SK-N-SH (cell line): ENCODE results near the gene KCNF1. TPM values are rescaled to one million over a fixed set of nuclear protein-coding genes. Genes with fewer than 3 reads are reported as not detected.

Source experiments
- CTCF ChIA-PET: fragments of 300-600, 350-600 bp; formaldehyde crosslinking; extraction: SDS; loops from one replicate; lab custom pipeline; 2021; lab: Yijun Ruan, JAX
- POLR2A ChIA-PET: fragments of 350-600 bp; sonication (Branson Sonifier 250); formaldehyde crosslinking; extraction: SDS; loops from one replicate; lab custom pipeline; 2020; ENCODE audit warnings: antibody characterized with exemption, inconsistent platforms; lab: Yijun Ruan, JAX
- DNase-seq: peaks from one replicate; pipeline ENCODE4 v3.0.0; 2012
- H2AFZ ChIP-seq: fragments of 200-600 bp; sonication (generic); 2 replicates; pipeline ENCODE4 v1.8.1; 2016; ENCODE audit warnings: antibody characterized with exemption, mild to moderate bottlenecking, low read depth
- H3F3A ChIP-seq: fragments of 200-600 bp; sonication (generic); replicated peaks from 2 replicates; pipeline ENCODE3; 2016; ENCODE audit warnings: antibody characterized with exemption, mild to moderate bottlenecking; ENCODE audit not compliant: insufficient read depth
- H3K27ac ChIP-seq, 2 experiments: fragments of 200-500 bp in 1 of 2; fragments of 200-600 bp in 1 of 2; sonication (Bioruptor generic) in 1 of 2; sonication (generic), shearing (Covaris generic) in 1 of 2; 2 replicates each; pipeline versions ENCODE4 v1.5.1 to v1.6.1; 2014 to 2016; ENCODE audit warnings: low read depth in 2 of 2, inconsistent platforms in 1 of 2, low read length in 1 of 2, mild to moderate bottlenecking in 1 of 2, mixed read lengths in 1 of 2
- H3K27me3 ChIP-seq: fragments of 200-600 bp; sonication (generic), shearing (Covaris generic); 2 replicates; pipeline ENCODE4 v1.6.1; 2016; ENCODE audit warnings: mixed run types; ENCODE audit not compliant: insufficient read depth
- H3K36me3 ChIP-seq, 2 experiments: fragments of 200-500 bp in 1 of 2; fragments of 200-600 bp in 1 of 2; sonication (Bioruptor generic) in 1 of 2; sonication (generic) in 1 of 2; replicated peaks in 1 of 2; 2 replicates each; pipeline versions ENCODE3 to v1.5.1; 2014 to 2016; ENCODE audit warnings: low read length in 1 of 2, mild to moderate bottlenecking in 1 of 2; ENCODE audit not compliant: insufficient read depth in 2 of 2, control insufficient read depth in 1 of 2
- H3K4me1 ChIP-seq, 2 experiments: fragments of 200-500 bp in 1 of 2; fragments of 200-600 bp in 1 of 2; sonication (Bioruptor generic) in 1 of 2; sonication (generic), shearing (Covaris generic) in 1 of 2; 2 replicates each; pipeline versions ENCODE4 v1.5.1 to v1.6.1; 2014 to 2016; ENCODE audit warnings: low read depth in 1 of 2, low read length in 1 of 2, mixed run types in 1 of 2; ENCODE audit not compliant: insufficient read depth in 2 of 2, control insufficient read depth in 1 of 2
- H3K4me2 ChIP-seq: fragments of 200-600 bp; sonication (generic), shearing (Covaris generic); 2 replicates; pipeline ENCODE4 v1.6.1; 2017; ENCODE audit warnings: mixed run types
- H3K4me3 ChIP-seq, 2 experiments: fragments of 200-500 bp in 1 of 2; fragments of 200-600 bp in 1 of 2; sonication (Bioruptor generic) in 1 of 2; sonication (generic), shearing (Covaris generic) in 1 of 2; 2 replicates each; pipeline versions ENCODE4 v1.5.1 to v1.8.1; 2014 to 2016; ENCODE audit warnings: low read depth in 2 of 2, inconsistent platforms in 1 of 2, low read length in 1 of 2, mild to moderate bottlenecking in 1 of 2, mixed read lengths in 1 of 2, moderate library complexity in 1 of 2
- H3K79me2 ChIP-seq: fragments of 200-600 bp; sonication (generic); 2 replicates; pipeline ENCODE4 v1.8.1; 2017; ENCODE audit warnings: mild to moderate bottlenecking; ENCODE audit not compliant: insufficient read depth
- H3K9ac ChIP-seq: fragments of 200-600 bp; sonication (generic); 2 replicates; pipeline ENCODE4 v1.6.1; 2017; ENCODE audit warnings: mixed run types
- H3K9me2 ChIP-seq: fragments of 200-600 bp; sonication (generic); 2 replicates; pipeline ENCODE4 v1.6.1; 2017; ENCODE audit warnings: mixed run types
- H3K9me3 ChIP-seq: fragments of 200-600 bp; sonication (generic); 2 replicates; pipeline ENCODE4 v1.6.1; 2017; ENCODE audit warnings: mixed run types, mild to moderate bottlenecking, moderate library complexity
- H4K20me1 ChIP-seq: fragments of 200-600 bp; sonication (generic); 2 replicates; pipeline ENCODE4 v1.6.1; 2017; ENCODE audit warnings: mild to moderate bottlenecking, mixed run types; ENCODE audit not compliant: insufficient read depth
- EP300 ChIP-seq, 2 experiments: IDR thresholded peaks; 2 replicates each; pipeline versions ENCODE4 v1.4.0 to v1.6.1; 2012; ENCODE audit warnings: borderline replicate concordance in 1 of 2, low read depth in 1 of 2, low read length in 1 of 2
- FOXJ3 ChIP-seq: sonication (generic); formaldehyde crosslinking; IDR thresholded peaks from 2 replicates; pipeline ENCODE4 v1.5.1; 2020; ENCODE audit warnings: mild to moderate bottlenecking, missing genetic modification reagents
- FOXM1 ChIP-seq: IDR thresholded peaks from 2 replicates; pipeline ENCODE4 v1.4.0; 2012; ENCODE audit warnings: low read depth, mild to moderate bottlenecking
- GATA2 ChIP-seq: sonication (generic); formaldehyde crosslinking; IDR thresholded peaks from 2 replicates; pipeline ENCODE4 v1.5.0; 2020; ENCODE audit warnings: mild to moderate bottlenecking, missing genetic modification reagents
- IRF3 ChIP-seq: fragments of 150-350 bp; IDR thresholded peaks from 2 replicates; pipeline ENCODE4 v1.6.1; 2016; ENCODE audit warnings: mild to moderate bottlenecking, low read depth, low read length
- JUND ChIP-seq: IDR thresholded peaks from 2 replicates; pipeline ENCODE4 v1.4.0; 2012
- MAX ChIP-seq: IDR thresholded peaks from 2 replicates; pipeline ENCODE4 v1.4.0; 2012; ENCODE audit warnings: low read depth
- PBX3 ChIP-seq: IDR thresholded peaks from 2 replicates; pipeline ENCODE4; 2012
- RCOR1 ChIP-seq: fragments of 150-350 bp; IDR thresholded peaks from 2 replicates; pipeline ENCODE4 v1.6.1; 2017; ENCODE audit warnings: antibody characterized with exemption, low read length
- REST ChIP-seq: IDR thresholded peaks from 2 replicates; pipeline ENCODE4 v1.6.1; 2012; ENCODE audit warnings: mild to moderate bottlenecking, low read depth, low read length, moderate library complexity
- RFX5 ChIP-seq: IDR thresholded peaks from 2 replicates; pipeline ENCODE4 v1.6.1; 2012; ENCODE audit warnings: mild to moderate bottlenecking, improper control_type of control experiment, low read length
- SMC3 ChIP-seq: IDR thresholded peaks from 2 replicates; pipeline ENCODE4 v1.6.1; 2012; ENCODE audit warnings: low read depth, low read length, improper control_type of control experiment
- USF1 ChIP-seq: IDR thresholded peaks from 2 replicates; pipeline ENCODE4 v1.4.0; 2012; ENCODE audit warnings: low read depth, borderline replicate concordance
- USF2 ChIP-seq: fragments of 150-350 bp; IDR thresholded peaks from 2 replicates; pipeline ENCODE4 v1.6.1; 2017; ENCODE audit warnings: antibody characterized with exemption, low read length, low read depth, borderline replicate concordance
- WGBS: methylation state at CpG from one replicate; pipeline ENCODE4 v1.1.6; 2017; ENCODE audit warnings: low lambda C conversion rate; 5-methylcytosine and 5-hydroxymethylcytosine counted together
- polyA plus RNA-seq, 3 experiments: library from polyadenylated mRNA; depleted of rRNA; stranded (reverse); fragments of >200 nt; gene quantifications; 2 replicates each; pipeline ENCODE4 v1.2.3, GENCODE V29; 2012

KCNF1 gene
- polyA plus RNA-seq, 1 of the 3 experiments (the other 2 are of a cell fraction) = 0.23 TPM

- TF ChIP-seq GATA2 (CRISPR knock-in tag) (peak; percentile 97), REST (no peak), IRF3 (no peak), FOXM1 (no peak), EP300 (IDR thresholded peaks at IDR 0.05; ENCODE audit: borderline replicate concordance in 1 of 2, low read depth in 1 of 2, low read length in 1 of 2) (peak; percentile 20 to 94; a peak in 3 of 4 replicates)
These were observed 43.9 kb upstream of the KCNF1 start (continued) for GRCh38 chr2:10867692-10868420.

GRCh38 chr2:10868465-10869314 is 43.0 kb upstream of the KCNF1 start:
- no peaks in the 10 kb centered on the region for H3K36me3 ChIP-seq
- DNase-seq = peak; percentile 75
- H4K20me1 ChIP-seq = no peaks in the 10 kb centered on the region
- peak overlapping the region; percentile 82; the same call in 1 of the 2 replicates for H2AFZ ChIP-seq
- POLR2A ChIA-PET = interaction anchor here (0.8 to 1.3 kb wide), 2 partner anchors 21 to 56 kb away, joined by 4 to 5 read pairs; partner anchors contain the start of gene PDIA6
- H3F3A ChIP-seq = peaks cover 16% of the 10 kb centered on the region
- no peaks in the 10 kb centered on the region for H3K27me3 ChIP-seq
- no peaks in the 10 kb centered on the region for H3K9me2 ChIP-seq
- peak overlapping the region; percentile 49 for H3K9ac ChIP-seq
- H3K79me2 ChIP-seq = no peaks in the 10 kb centered on the region
- CTCF ChIA-PET = interaction anchor here (0.7 to 2.4 kb wide), 8 partner anchors 12 to 263 kb away, joined by 3 to 11 read pairs (median 5); no protein-coding TSS in a partner anchor
- H3K4me1 ChIP-seq = peaks cover 23% of the 10 kb centered on the region in 2 experiments
- H3K4me2 ChIP-seq = peak overlapping the region; percentile 47
- 32% methylated on average over 11 of the region's 15 CpGs for WGBS
- H3K27ac ChIP-seq = peak overlapping the region; percentile 71 to 92
- H3K4me3 ChIP-seq = no peak overlapping the region
- peaks cover 10% of the 10 kb centered on the region for H3K9me3 ChIP-seq
- peak; percentile 82 for TF ChIP-seq JUND
- peak; percentile 36; the same call in 1 of the 2 replicates for TF ChIP-seq PBX3
- TF ChIP-seq EP300 (IDR thresholded peaks at IDR 0.05; ENCODE audit: borderline replicate concordance in 1 of 2, low read depth in 1 of 2, low read length in 1 of 2) = peak in 1 of 2 experiments; percentile 82; a peak in 1 of 4 replicates
- no peak for TF ChIP-seq RFX5
- TF ChIP-seq RCOR1 = no peak
- TF ChIP-seq MAX = peak; percentile 49; the same call in 1 of the 2 replicates
- TF ChIP-seq REST = no peak
- TF ChIP-seq GATA2 (CRISPR knock-in tag) = no peak
- TF ChIP-seq FOXJ3 = no peak
- TF ChIP-seq USF2 = no peak
- TF ChIP-seq USF1 = no peak
- no peak for TF ChIP-seq SMC3
